Epithelial cell of esophagus (primary cell): Measurements from ENCODE around the gene PUM2.

Experiments used
- DNase-seq: peaks from one replicate; pipeline ENCODE4 v3.0.0; 2010; ENCODE audit warnings: low read depth
- H3K4me3 ChIP-seq: 2 replicates; pipeline ENCODE4 v1.5.1; 2011; ENCODE audit warnings: mild to moderate bottlenecking, low read length, control low read depth
- TF ChIP-seq, protein P1 (sequence below): IDR thresholded peaks from 2 replicates; pipeline ENCODE4 v1.5.1; 2011; ENCODE audit warnings: low read depth, mild to moderate bottlenecking, low read length, control low read depth, inconsistent platforms; ENCODE audit not compliant: insufficient read depth; ENCODE audit errors: missing control alignments

The PUM2 gene

DNA sequence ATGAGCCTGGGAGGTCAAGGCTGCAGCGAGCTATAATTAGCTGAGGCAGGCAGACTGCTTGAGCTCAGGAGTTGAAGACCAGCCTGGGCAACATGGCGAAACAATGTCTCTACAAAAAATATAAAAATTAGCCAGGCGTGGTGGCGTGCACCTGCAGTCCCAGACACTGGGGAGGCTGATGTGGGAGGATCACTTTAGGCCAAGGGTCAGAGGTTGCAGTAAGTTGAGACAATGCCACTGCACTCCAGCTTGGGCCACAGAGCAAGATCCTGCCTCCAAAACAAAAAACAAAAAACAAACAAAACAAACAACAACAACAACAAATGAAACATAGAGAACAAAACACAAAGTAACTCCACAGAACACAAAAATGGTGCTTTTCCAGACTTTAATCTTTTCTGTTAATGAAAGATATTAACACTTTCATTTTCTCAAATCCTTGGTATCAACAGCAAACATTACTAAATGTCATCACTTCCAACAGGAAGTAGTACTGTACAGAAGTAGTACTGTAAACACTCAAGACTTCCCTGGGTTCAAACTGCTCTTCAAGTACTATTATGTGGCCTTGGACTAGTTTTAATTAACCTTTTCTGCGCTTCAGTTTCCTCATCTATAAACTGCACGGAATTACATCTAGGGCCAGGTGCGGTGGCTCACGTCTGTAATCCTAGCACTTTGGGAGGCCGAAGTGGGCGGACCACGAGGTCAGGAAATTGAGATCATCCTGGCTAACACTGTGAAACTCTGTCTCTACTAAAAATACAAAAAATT, 27.9 kb downstream of the PUM2 start:
- no peak overlapping the region for H3K4me3 ChIP-seq
- TF ChIP-seq, protein P1, sequence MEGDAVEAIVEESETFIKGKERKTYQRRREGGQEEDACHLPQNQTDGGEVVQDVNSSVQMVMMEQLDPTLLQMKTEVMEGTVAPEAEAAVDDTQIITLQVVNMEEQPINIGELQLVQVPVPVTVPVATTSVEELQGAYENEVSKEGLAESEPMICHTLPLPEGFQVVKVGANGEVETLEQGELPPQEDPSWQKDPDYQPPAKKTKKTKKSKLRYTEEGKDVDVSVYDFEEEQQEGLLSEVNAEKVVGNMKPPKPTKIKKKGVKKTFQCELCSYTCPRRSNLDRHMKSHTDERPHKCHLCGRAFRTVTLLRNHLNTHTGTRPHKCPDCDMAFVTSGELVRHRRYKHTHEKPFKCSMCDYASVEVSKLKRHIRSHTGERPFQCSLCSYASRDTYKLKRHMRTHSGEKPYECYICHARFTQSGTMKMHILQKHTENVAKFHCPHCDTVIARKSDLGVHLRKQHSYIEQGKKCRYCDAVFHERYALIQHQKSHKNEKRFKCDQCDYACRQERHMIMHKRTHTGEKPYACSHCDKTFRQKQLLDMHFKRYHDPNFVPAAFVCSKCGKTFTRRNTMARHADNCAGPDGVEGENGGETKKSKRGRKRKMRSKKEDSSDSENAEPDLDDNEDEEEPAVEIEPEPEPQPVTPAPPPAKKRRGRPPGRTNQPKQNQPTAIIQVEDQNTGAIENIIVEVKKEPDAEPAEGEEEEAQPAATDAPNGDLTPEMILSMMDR: no peak
- no peak for DNase-seq

DNA sequence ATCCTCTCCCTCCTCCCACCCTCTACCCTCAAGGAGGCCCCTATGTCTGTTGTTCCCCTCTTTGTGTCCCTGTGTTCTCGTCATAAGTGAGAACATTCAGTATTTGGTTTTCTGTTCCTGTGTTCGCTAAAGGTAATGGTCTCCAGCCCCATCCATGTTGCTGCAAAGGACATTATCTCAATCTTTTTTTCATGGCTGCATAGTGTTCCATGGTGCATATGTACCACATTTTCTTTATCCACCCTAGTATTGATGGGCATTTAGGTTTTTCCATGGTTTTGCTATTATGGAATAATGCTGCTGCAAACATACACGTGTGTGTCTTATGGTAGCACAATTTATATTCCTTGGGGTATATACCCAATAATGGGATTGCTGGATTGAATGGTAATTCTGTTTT, 33.0 kb downstream of the PUM2 start:
- TF ChIP-seq, protein P1: no peak
- no peak overlapping the region for H3K4me3 ChIP-seq
- DNase-seq: no peak

DNA sequence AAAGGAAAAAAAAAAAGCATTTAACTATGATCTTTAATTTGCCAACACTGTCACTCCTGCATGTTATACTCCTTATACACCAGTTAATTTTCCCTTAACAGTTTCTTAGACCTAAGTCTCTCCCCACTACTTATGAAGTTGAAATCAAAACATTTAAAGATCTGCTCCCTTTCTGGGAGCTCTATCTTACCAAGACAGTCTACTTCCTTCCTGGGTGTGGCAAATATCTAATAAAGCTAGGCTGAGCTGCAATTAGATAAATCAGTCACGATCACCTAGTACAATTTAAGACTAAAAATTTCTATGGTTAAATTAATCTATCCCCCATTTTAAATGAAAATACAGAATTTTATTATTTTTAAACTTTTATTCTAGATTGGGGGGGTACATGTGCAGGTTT, 33.4 kb downstream of the PUM2 start:
- DNase-seq: no peak
- TF ChIP-seq, protein P1: no peak
- no peak overlapping the region for H3K4me3 ChIP-seq

DNA sequence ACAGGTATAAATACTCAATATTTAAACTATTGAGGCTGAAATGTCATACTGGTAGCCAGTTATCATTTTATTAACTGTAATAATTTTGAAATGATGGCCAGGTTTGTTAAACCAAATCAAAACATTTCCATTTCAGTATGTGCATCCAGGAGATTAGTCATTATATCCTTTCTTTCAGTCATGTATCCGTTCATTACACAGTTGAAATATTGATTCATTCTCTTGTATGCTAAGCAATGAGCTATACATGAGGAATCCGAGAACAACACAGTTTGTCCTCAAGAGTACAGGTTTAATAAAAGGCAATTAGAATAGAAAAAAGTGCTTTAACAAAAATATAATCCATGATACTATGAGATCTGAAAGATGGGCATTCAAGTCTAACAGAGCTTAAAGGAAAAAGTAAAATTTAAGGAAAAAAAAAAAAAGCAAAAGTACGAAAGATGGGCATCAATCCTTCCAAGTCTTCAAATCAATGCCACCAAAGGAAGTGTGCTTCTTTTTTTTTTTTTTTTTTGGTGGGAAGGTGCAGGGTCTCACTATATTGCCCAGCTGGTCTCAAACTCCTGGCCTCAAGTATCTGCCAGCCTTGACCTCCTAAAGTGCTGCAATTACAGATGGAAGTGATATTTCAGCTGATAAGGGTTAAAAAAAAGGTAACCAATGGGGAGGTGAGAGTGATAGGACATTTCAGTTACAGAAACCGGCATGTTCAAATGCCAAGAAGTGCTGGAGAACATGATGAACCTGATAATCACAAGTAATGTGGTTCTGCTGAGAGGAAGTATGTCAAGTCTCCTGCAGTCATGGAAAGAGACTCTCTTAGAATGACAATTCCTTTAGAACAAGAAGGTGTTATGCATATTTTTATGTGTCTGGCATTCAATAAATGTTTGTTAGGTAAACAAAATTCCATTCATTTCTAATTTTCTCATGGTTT, 35.8 kb downstream of the PUM2 start:
- TF ChIP-seq, protein P1: no peak
- DNase-seq: peak; percentile 54

DNA sequence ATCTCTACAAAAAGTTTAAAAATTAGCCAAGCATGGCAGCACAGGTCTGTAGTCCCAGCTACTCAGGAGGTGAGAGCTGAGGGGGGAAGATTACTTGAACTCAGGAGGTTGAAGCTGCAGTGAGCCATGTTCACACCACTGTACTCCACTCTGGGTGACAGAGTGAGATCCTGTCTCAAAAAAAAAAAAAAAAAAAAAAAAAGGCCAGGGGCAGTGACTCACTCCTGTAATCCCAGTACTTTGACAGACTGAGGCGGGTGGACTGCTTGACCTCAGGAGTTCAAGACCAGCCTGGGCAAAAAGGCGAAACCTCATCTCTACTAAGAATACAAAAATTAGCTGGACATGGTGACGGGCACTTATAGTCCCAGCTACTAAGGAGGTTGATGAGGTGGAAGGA, 37.0 kb downstream of the PUM2 start:
- peak; percentile 28 for DNase-seq
- no peak overlapping the region for H3K4me3 ChIP-seq
- TF ChIP-seq, protein P1: no peak

More for the DNA sequence above, 35.8 kb downstream of the PUM2 start:
- H3K4me3 ChIP-seq: no peak overlapping the region

DNA sequence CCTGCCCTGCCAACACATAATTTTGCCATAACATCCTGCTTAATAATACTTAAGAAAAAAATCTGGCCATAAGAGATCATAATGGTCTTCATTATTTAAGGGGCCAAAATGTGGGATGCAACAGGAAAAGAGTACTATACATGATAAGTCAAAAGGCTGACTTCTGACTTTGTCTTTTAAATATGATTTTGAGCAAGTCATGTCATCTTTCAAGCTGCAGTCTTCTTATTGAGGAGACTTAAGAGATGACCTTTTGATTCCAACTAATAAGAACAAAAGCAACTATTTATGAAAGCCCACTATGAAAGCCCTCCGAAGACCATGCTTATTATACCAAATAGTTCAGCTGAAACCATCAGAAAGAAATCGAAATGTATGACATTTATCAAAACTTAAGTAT, 41.6 kb downstream of the PUM2 start:
- no peak overlapping the region for H3K4me3 ChIP-seq
- no peak for DNase-seq
- TF ChIP-seq, protein P1: no peak

DNA sequence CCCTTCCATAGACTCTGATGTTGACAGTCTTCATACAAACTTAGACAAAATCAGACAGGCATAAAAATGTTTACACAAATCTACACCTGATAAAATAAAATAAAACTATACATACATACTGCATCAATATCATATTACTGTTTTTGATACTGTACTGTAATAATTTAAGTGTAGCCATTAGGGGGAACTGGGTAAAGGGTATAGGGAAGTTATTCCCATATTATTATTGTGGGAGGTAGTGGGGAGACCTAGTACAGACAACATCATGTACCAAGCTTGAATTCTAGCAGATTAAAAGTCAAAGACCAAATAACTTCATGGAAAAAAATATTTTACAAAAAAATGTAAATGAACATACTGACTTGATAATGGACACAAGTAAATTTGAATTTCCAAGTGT, 43.3 kb downstream of the PUM2 start:
- TF ChIP-seq, protein P1: no peak
- DNase-seq: no peak
- H3K4me3 ChIP-seq: no peak overlapping the region
